Gastroesophageal sphincter (tissue), 3 donors: ENCODE results near the gene ZNF518B.

ENCODE experiments used
- EP300 ChIP-seq: sonication (generic); formaldehyde crosslinking; IDR thresholded peaks from one replicate; pipeline ENCODE4 v1.6.1; 2017; ENCODE audit warnings: antibody characterized with exemption, mild to moderate bottlenecking
- POLR2A ChIP-seq, 2 donors: fragments of 450-650 bp; IDR thresholded peaks; one replicate each; pipeline ENCODE4 v1.6.1; 2017; ENCODE audit warnings: antibody characterized with exemption in 2 of 2, mild to moderate bottlenecking in 2 of 2, moderate library complexity in 1 of 2
- POLR2AphosphoS5 ChIP-seq: sonication (generic); formaldehyde crosslinking; IDR thresholded peaks from one replicate; pipeline ENCODE4 v1.6.1; 2017; ENCODE audit warnings: antibody characterized with exemption
- TF ChIP-seq, protein P1 (sequence below), 4 experiments: fragments of 200-600 bp in 2 of 4; fragments of 450-650 bp in 2 of 4; sonication (generic) in 1 of 4; IDR thresholded peaks; one replicate each; pipeline ENCODE4 v1.5.1; 2017 to 2019; ENCODE audit warnings: antibody characterized with exemption in 4 of 4, mild to moderate bottlenecking in 2 of 4, moderate library complexity in 2 of 4

DNA sequence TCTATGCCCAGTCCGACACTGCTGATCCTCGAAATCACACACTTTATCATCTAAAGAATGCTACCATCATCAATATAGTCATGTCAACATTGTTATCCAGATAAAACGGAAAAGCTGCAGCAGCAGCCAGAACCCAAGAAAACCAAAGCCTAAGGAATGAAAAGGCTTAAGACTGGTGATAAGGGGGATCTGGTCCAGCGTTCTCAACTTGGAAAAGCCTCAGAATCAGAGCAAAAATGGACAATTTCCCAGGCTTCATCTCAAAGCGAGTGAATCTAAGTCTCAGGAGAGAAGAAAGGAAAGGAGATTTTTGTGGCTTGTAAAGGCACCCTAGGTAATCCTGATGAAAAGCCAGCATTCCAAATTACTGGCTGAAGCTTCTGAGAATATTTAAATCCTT, 8.2 kb downstream of the ZNF518B start:
- TF ChIP-seq, protein P1, sequence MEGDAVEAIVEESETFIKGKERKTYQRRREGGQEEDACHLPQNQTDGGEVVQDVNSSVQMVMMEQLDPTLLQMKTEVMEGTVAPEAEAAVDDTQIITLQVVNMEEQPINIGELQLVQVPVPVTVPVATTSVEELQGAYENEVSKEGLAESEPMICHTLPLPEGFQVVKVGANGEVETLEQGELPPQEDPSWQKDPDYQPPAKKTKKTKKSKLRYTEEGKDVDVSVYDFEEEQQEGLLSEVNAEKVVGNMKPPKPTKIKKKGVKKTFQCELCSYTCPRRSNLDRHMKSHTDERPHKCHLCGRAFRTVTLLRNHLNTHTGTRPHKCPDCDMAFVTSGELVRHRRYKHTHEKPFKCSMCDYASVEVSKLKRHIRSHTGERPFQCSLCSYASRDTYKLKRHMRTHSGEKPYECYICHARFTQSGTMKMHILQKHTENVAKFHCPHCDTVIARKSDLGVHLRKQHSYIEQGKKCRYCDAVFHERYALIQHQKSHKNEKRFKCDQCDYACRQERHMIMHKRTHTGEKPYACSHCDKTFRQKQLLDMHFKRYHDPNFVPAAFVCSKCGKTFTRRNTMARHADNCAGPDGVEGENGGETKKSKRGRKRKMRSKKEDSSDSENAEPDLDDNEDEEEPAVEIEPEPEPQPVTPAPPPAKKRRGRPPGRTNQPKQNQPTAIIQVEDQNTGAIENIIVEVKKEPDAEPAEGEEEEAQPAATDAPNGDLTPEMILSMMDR (IDR thresholded peaks at IDR 0.05) = no peak
- TF ChIP-seq POLR2A (IDR thresholded peaks at IDR 0.05) = no peak
- no peak for TF ChIP-seq EP300
- no peak for TF ChIP-seq POLR2AphosphoS5
